Erythroblast (primary cell): ENCODE results near the gene DAB2IP.

Source experiments
- GATA1 ChIP-seq: IDR thresholded peaks from 2 replicates; pipeline ENCODE4 v1.6.1; 2011; ENCODE audit warnings: low read depth, mild to moderate bottlenecking, control low read depth, low read length, moderate library complexity
- POLR2A ChIP-seq: IDR thresholded peaks from 2 replicates; pipeline ENCODE4 v1.6.1; 2011; ENCODE audit warnings: mild to moderate bottlenecking, low read length

DNA sequence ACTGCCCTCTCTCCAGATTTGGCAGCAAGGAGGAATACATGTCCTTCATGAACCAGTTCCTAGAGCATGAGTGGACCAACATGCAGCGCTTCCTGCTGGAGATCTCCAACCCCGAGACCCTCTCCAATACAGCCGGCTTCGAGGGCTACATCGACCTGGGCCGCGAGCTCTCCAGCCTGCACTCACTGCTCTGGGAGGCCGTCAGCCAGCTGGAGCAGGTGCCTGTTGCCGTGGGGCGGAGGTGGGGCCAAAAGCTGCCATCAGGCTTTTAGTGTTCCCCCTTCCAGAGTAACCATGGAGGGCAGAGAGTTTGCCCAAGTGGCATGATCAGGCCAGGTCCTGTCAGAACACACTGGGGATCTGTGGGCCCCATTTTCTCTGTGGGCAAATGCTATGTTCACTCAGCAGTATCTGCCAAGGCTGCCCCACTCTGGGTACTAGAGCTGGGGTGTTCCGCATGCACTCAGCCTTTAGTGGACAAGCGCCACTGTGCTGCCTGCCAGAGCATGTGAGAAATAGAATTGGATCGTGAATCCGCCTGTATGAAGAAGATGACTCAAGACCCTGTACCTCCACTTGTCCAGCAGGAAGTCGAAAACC, 117.1 kb downstream of the DAB2IP start:
- TF ChIP-seq POLR2A (no peak), GATA1 (no peak)
